ENCODE results near the gene SYF2.
"Not testable (repeated sequence)": the region's sequence is repeated elsewhere in the genome, so short reads cannot be mapped to it uniquely, and the experiment has no call there.

DNA sequence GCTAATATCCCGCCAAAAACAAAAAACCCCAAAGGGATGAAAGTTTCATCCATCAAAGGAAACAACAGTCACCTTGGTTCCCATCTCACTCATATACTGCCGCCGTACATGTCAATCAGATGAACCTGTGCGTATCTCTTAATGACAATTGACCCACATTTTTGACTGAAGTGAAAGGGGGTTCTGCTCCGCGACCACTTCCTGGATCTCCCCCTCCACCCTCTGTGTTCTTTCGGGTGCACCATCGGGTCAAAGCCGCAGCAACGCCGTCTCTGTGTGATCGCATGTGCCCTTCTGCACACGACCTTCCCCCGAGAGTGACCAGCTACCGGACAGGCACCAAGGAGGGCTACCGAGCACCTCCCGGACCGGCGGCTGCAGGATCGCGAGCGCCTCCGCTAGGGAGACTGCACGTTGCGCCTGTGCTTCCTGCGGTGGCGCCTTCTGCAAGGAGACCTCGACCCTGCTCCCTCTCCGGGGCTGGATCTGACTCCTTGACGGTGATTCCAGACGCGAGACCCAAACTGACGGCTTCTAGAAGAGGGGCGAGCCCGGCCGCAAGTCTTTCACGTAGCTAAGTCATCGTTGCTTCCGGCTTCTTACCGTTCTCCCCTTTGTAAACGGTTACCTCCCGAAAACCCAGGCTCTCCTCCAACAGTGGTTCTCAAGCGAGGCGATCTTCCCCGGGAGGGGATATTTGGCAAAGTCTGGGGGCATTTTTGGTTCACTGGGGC is 34.4 kb upstream of the SYF2 start:
- TF ChIP-seq, protein P1, sequence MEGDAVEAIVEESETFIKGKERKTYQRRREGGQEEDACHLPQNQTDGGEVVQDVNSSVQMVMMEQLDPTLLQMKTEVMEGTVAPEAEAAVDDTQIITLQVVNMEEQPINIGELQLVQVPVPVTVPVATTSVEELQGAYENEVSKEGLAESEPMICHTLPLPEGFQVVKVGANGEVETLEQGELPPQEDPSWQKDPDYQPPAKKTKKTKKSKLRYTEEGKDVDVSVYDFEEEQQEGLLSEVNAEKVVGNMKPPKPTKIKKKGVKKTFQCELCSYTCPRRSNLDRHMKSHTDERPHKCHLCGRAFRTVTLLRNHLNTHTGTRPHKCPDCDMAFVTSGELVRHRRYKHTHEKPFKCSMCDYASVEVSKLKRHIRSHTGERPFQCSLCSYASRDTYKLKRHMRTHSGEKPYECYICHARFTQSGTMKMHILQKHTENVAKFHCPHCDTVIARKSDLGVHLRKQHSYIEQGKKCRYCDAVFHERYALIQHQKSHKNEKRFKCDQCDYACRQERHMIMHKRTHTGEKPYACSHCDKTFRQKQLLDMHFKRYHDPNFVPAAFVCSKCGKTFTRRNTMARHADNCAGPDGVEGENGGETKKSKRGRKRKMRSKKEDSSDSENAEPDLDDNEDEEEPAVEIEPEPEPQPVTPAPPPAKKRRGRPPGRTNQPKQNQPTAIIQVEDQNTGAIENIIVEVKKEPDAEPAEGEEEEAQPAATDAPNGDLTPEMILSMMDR (IDR thresholded peaks at IDR 0.05), result not testable (repeated sequence)
- TF ChIP-seq, protein P2, sequence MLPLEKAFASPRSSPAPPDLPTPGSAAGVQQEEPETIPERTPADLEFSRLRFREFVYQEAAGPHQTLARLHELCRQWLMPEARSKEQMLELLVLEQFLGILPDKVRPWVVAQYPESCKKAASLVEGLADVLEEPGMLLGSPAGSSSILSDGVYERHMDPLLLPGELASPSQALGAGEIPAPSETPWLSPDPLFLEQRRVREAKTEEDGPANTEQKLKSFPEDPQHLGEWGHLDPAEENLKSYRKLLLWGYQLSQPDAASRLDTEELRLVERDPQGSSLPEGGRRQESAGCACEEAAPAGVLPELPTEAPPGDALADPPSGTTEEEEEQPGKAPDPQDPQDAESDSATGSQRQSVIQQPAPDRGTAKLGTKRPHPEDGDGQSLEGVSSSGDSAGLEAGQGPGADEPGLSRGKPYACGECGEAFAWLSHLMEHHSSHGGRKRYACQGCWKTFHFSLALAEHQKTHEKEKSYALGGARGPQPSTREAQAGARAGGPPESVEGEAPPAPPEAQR (CRISPR knock-in tag; IDR thresholded peaks at IDR 0.05), result not testable (repeated sequence)
- TF ChIP-seq NR2C2 (CRISPR knock-in tag; IDR thresholded peaks at IDR 0.05); GABPB1 (CRISPR knock-in tag; IDR thresholded peaks at IDR 0.05); NFYB (CRISPR knock-in tag; conservative IDR thresholded peaks at IDR 0.05; ENCODE audit: low read depth); GRHL2 (CRISPR knock-in tag; IDR thresholded peaks at IDR 0.05; ENCODE audit: insufficient replicate concordance, severe bottlenecking); ATF1 (CRISPR knock-in tag; IDR thresholded peaks at IDR 0.05); TP53 (CRISPR knock-in tag; IDR thresholded peaks at IDR 0.05); ZBTB21 (CRISPR knock-in tag; IDR thresholded peaks at IDR 0.05; ENCODE audit: borderline replicate concordance): not testable (repeated sequence)
- TF ChIP-seq, protein P3, sequence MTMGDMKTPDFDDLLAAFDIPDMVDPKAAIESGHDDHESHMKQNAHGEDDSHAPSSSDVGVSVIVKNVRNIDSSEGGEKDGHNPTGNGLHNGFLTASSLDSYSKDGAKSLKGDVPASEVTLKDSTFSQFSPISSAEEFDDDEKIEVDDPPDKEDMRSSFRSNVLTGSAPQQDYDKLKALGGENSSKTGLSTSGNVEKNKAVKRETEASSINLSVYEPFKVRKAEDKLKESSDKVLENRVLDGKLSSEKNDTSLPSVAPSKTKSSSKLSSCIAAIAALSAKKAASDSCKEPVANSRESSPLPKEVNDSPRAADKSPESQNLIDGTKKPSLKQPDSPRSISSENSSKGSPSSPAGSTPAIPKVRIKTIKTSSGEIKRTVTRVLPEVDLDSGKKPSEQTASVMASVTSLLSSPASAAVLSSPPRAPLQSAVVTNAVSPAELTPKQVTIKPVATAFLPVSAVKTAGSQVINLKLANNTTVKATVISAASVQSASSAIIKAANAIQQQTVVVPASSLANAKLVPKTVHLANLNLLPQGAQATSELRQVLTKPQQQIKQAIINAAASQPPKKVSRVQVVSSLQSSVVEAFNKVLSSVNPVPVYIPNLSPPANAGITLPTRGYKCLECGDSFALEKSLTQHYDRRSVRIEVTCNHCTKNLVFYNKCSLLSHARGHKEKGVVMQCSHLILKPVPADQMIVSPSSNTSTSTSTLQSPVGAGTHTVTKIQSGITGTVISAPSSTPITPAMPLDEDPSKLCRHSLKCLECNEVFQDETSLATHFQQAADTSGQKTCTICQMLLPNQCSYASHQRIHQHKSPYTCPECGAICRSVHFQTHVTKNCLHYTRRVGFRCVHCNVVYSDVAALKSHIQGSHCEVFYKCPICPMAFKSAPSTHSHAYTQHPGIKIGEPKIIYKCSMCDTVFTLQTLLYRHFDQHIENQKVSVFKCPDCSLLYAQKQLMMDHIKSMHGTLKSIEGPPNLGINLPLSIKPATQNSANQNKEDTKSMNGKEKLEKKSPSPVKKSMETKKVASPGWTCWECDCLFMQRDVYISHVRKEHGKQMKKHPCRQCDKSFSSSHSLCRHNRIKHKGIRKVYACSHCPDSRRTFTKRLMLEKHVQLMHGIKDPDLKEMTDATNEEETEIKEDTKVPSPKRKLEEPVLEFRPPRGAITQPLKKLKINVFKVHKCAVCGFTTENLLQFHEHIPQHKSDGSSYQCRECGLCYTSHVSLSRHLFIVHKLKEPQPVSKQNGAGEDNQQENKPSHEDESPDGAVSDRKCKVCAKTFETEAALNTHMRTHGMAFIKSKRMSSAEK (CRISPR knock-in tag; IDR thresholded peaks at IDR 0.05; ENCODE audit: borderline replicate concordance), result not testable (repeated sequence)

Measured in WTC11 (cell line).